ENCODE results near the gene SP140L.
"Not testable (repeated sequence)": the region's sequence is repeated elsewhere in the genome, so short reads cannot be mapped to it uniquely, and the experiment has no call there.

The SP140L gene

GRCh38 chr2:230324503-230324902, 2.5 kb upstream of the SP140L start:
- no peak for DNase-seq

GRCh38 chr2:230325316-230326243, 1.4 kb upstream of the SP140L start:
- DNase-seq, result no peak

- no peak for DNase-seq
These were observed 593 bp downstream of the SP140L start for GRCh38 chr2:230327418-230328154.

- DNase-seq, result no peak
These were observed 1.1 kb downstream of the SP140L start for GRCh38 chr2:230328155-230328458.

- DNase-seq, result no peak
These were observed 3.1 kb downstream of the SP140L start for GRCh38 chr2:230329946-230330605.

- DNase-seq, result no peak
These were observed 3.7 kb downstream of the SP140L start for GRCh38 chr2:230330725-230331124.

- no peak for DNase-seq
These were observed 8.5 kb downstream of the SP140L start for GRCh38 chr2:230335461-230335863.

- no peak for DNase-seq
These were observed 9.0 kb downstream of the SP140L start for GRCh38 chr2:230335864-230336506.

- DNase-seq, result not testable (repeated sequence)
These were observed 15.0 kb downstream of the SP140L start for GRCh38 chr2:230341936-230342528.

GRCh38 chr2:230343041-230343624, 16.1 kb downstream of the SP140L start:
- not testable (repeated sequence) for DNase-seq

- no peak for DNase-seq
These were observed 16.8 kb downstream of the SP140L start for GRCh38 chr2:230343747-230344146.

- DNase-seq, result no peak
These were observed 19.5 kb downstream of the SP140L start for GRCh38 chr2:230346465-230346864.

- DNase-seq, result peak in 1 of 2 experiments; percentile 21
These were observed 20.0 kb downstream of the SP140L start for GRCh38 chr2:230346921-230347533.

GRCh38 chr2:230347659-230348305, 20.8 kb downstream of the SP140L start:
- DNase-seq, result peak; percentile 50 to 56

- DNase-seq, result no peak
These were observed 21.8 kb downstream of the SP140L start for GRCh38 chr2:230348787-230349186.

- no peak for DNase-seq
These were observed 29.1 kb downstream of the SP140L start for GRCh38 chr2:230356084-230356483.

GRCh38 chr2:230358305-230358704, 31.3 kb downstream of the SP140L start:
- DNase-seq, result no peak

GRCh38 chr2:230360028-230360427, 33.0 kb downstream of the SP140L start:
- no peak for DNase-seq

- DNase-seq, result no peak
These were observed 35.2 kb downstream of the SP140L start for GRCh38 chr2:230362030-230362691.

GRCh38 chr2:230382108-230382507, 55.1 kb downstream of the SP140L start:
- DNase-seq, result no peak

- no peak for DNase-seq
These were observed 56.5 kb downstream of the SP140L start for GRCh38 chr2:230383453-230383852.
